ENCODE data around the gene RPN2. TPM values are rescaled to one million over a fixed set of nuclear protein-coding genes. Genes with fewer than 3 reads are reported as not detected.

Gene RPN2
- total RNA-seq, 1 experiment from 2014 or later = 222 TPM

GRCh38 chr20:37158248-37158647 is 20.9 kb upstream of the RPN2 start:
- no peaks in the 10 kb centered on the region for H3K36me3 ChIP-seq (ENCODE audit: insufficient read depth, low read length, poor library complexity, severe bottlenecking)
- no peak overlapping the region for H3K4me3 ChIP-seq (ENCODE audit: low read depth, low read length, poor library complexity, severe bottlenecking)
- POLR2A ChIA-PET (ENCODE audit: low non-redundant PET) = no interaction called here
- no peaks in the 10 kb centered on the region for H3K4me1 ChIP-seq (ENCODE audit: insufficient read depth, low read length, poor library complexity, severe bottlenecking)
- BruUV-seq (replicated peaks) = no TSS peak
- peaks cover 11% of the 10 kb centered on the region for H3K27me3 ChIP-seq (replicated peaks; ENCODE audit: insufficient read depth, low read depth, low read length, poor library complexity)
- intact Hi-C loops (cut with micrococcal nuclease; ENCODE audit: unreplicated experiment) = no loop called here
- DNase-seq (ENCODE audit: low spot score) = no peak
- no peak for TF ChIP-seq EZH2 (IDR thresholded peaks at IDR 0.05; ENCODE audit: borderline replicate concordance, low read depth, low read length, poor library complexity, severe bottlenecking)
- TF ChIP-seq CTCF (conservative IDR thresholded peaks at IDR 0.05; ENCODE audit: low read depth, low read length) = no peak
- no peak overlapping the region for H3K27ac ChIP-seq (ENCODE audit: low read depth, low read length, poor library complexity, severe bottlenecking)
- CTCF ChIA-PET = interaction anchor here (0.6 kb wide), 1 partner anchor 31 kb away, joined by 3 read pairs; no protein-coding TSS in a partner anchor
- no peaks in the 10 kb centered on the region for H3K9me3 ChIP-seq (ENCODE audit: low read depth, low read length, poor library complexity, severe bottlenecking)

GRCh38 chr20:37160683-37161082 is 18.4 kb upstream of the RPN2 start:
- H3K9me3 ChIP-seq (ENCODE audit: low read depth, low read length, poor library complexity, severe bottlenecking) = no peaks in the 10 kb centered on the region
- no TSS peak for BruUV-seq (replicated peaks)
- ChIA-PET CTCF (interaction anchor here (0.6 to 1.1 kb wide), 2 partner anchors 8 to 35 kb away, joined by 3 to 6 read pairs; no protein-coding TSS in a partner anchor), POLR2A (ENCODE audit: low non-redundant PET) (no interaction called here)
- no peak for TF ChIP-seq EZH2 (IDR thresholded peaks at IDR 0.05; ENCODE audit: borderline replicate concordance, low read depth, low read length, poor library complexity, severe bottlenecking)
- no peak for TF ChIP-seq CTCF (conservative IDR thresholded peaks at IDR 0.05; ENCODE audit: low read depth, low read length)
- no peaks in the 10 kb centered on the region for H3K36me3 ChIP-seq (ENCODE audit: insufficient read depth, low read length, poor library complexity, severe bottlenecking)
- H3K27ac ChIP-seq (ENCODE audit: low read depth, low read length, poor library complexity, severe bottlenecking) = no peak overlapping the region
- H3K4me1 ChIP-seq (ENCODE audit: insufficient read depth, low read length, poor library complexity, severe bottlenecking) = no peaks in the 10 kb centered on the region
- intact Hi-C loops (cut with micrococcal nuclease; ENCODE audit: unreplicated experiment) = no loop called here
- peaks cover 11% of the 10 kb centered on the region for H3K27me3 ChIP-seq (replicated peaks; ENCODE audit: insufficient read depth, low read depth, low read length, poor library complexity)
- H3K4me3 ChIP-seq (ENCODE audit: low read depth, low read length, poor library complexity, severe bottlenecking) = no peak overlapping the region
- no peak for DNase-seq (ENCODE audit: low spot score)

- CTCF ChIA-PET = interaction anchor here (1.1 kb wide), 1 partner anchor 34 kb away, joined by 3 read pairs; no protein-coding TSS in a partner anchor
These were observed 17.1 kb upstream of the RPN2 start for GRCh38 chr20:37161830-37162549.

More at GRCh38 chr20:37161830-37162549, 17.1 kb upstream of the RPN2 start:
- TF ChIP-seq EZH2 (IDR thresholded peaks at IDR 0.05; ENCODE audit: borderline replicate concordance, low read depth, low read length, poor library complexity, severe bottlenecking) = no peak
- intact Hi-C loops (cut with micrococcal nuclease; ENCODE audit: unreplicated experiment) = no loop called here
- H3K27ac ChIP-seq (ENCODE audit: low read depth, low read length, poor library complexity, severe bottlenecking) = no peak overlapping the region
- BruUV-seq (replicated peaks) = no TSS peak
- POLR2A ChIA-PET (ENCODE audit: low non-redundant PET) = interaction anchor here (0.6 kb wide), 1 partner anchor 379 kb away, joined by 3 read pairs; no protein-coding TSS in a partner anchor
- H3K4me1 ChIP-seq (ENCODE audit: insufficient read depth, low read length, poor library complexity, severe bottlenecking) = no peaks in the 10 kb centered on the region
- H3K4me3 ChIP-seq (ENCODE audit: low read depth, low read length, poor library complexity, severe bottlenecking) = no peak overlapping the region
- no peak for DNase-seq (ENCODE audit: low spot score)
- no peaks in the 10 kb centered on the region for H3K36me3 ChIP-seq (ENCODE audit: insufficient read depth, low read length, poor library complexity, severe bottlenecking)
- H3K9me3 ChIP-seq (ENCODE audit: low read depth, low read length, poor library complexity, severe bottlenecking) = no peaks in the 10 kb centered on the region
- peaks cover 11% of the 10 kb centered on the region for H3K27me3 ChIP-seq (replicated peaks; ENCODE audit: insufficient read depth, low read depth, low read length, poor library complexity)
